GM19193 (cell line): Measurements from ENCODE around the gene ATXN10.

Experiments used
- POLR2A ChIP-seq: IDR thresholded peaks from 4 replicates; pipeline ENCODE4 v1.6.1; 2011; ENCODE audit not compliant: insufficient read depth, insufficient read length; ENCODE audit errors: extremely low read depth

The ATXN10 gene

DNA sequence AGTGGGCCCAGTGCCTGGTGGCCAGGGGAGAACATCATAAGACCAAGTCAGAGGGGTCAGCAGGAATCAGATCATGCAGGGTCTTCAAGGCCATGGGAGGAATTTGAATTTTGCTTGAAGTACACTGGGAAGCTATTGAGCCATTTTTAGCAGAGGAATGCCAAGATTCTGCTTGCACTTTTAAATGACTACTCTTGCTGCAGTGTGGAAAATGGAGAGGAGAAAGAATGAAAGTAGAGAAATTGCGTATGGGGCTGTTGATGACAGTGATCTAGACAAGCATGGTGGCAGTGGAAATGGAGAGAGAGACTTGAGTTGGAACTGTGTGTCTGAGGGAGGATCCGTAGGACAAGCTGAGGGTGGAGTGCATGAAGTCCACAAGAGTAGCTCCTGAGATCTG, 177.3 kb downstream of the ATXN10 start:
- TF ChIP-seq POLR2A = no peak

DNA sequence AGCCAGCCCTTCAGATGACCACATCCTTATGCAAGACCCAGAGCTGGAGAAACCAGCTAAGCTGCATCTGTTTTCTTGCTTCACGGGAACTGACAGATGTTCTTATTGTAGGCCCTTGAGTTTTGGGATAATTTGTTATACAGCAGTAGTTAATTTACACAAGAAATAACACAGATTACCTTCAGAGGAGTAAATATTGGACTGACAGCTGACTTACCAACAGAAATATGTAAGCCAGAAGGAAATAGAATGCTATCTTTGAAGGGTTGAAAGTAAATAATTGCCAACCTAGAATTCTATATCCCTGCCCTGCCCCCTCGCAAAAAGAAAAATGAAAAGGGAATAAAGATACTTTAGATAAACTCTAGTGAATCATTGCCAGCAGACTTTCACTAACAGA, 181.2 kb downstream of the ATXN10 start:
- TF ChIP-seq POLR2A = no peak

DNA sequence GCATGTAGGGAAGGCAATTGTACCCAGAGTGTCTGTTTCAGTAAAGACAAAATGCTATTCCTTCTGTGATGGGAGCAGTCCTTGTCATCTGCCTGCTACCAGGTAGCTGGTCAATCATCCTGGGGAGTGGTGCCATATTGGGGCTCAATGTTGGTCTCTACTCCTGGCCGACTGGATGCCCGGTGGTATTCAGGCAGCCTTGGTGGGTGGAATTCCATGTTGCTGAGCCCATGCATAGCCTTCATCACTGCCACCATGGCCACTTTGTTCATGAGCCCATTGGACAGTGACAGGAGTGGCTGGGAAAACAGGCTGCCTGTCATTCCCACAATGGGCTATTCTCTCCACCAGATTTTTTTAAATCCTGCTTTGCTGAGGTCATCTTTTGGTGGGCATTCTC, 184.3 kb downstream of the ATXN10 start:
- no peak for TF ChIP-seq POLR2A

DNA sequence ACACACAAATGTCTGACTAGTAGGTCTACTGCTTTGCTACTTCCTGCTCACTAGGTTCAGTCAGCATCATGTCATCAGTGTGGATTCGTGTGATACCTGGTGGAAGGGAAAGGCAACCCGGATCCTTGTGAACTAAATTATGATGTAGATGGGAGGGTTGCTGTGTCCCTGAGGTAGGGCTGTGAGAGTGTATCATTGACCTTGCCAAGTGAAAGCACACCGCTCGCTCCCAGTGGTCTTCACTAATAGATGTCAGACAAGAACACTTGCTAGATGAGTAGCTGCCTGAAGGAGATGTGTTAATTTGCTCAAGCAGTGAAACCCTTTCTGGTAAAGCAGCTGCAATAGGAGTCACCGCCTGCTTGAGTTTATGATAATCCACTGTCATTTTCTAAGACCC, 185.9 kb downstream of the ATXN10 start:
- TF ChIP-seq POLR2A = no peak

DNA sequence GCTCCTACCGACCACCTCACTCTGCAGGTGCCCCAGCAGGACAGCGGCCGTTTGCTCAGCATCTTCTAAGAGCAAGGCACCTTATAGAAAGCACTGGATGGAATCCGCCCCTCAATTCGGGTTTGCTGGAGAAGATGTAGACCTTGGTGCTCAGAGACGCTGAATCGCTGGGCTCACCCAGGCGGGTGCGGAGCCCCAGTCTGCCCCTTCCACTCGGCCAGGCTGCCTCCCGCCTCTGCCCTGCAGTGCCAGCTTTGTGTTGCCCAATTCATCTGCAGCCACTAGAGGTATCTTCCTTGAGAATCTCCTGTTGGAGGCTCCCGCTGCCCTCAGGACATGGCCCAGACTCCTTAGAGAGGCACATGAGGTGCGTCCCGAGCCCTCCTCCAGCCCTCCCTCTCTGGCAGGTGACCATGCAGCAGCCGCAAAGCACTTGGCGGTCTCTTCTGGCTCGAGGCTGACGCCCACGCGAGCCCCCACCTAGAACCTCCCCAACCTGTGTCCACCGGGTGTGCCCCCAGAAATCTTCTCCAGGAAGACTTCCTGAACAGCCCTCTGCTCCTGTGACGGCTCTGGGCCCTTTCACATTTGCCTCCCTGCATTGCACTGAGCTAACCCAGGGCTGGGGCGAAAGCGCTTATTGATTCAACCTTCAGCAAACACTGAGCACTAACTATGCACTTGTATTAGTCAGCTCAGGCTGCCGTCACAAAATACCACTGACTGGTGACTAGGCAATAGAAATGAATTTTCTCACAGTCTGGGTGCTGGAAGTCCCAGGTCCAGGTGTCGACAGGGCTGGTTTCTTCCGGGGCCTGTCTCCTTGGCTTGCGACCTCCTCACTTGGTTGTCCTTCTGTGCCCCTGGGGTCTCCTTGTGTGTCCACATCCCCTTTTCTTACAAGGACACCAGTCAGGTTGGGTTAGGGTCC, 187.9 kb downstream of the ATXN10 start:
- TF ChIP-seq POLR2A = no peak

DNA sequence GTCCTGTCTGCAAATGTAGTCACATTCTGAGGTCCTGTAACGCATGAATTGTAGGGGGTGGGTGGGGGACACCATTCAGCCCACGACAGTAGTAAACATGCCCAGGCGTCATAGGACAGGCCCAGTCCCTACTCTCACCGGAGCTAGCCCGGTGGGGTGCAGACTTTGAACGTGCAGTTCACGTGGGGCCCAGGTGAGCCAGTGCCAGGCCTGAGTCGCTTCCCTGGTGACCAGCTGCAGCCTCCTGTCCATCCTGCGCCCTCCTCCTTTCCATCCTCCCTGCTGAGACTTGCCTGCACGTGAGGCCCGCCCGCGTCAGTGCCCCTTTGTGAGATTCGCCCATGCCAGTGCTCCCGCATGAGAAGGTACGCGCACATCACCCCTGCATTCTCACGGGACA, 188.6 kb downstream of the ATXN10 start:
- no peak for TF ChIP-seq POLR2A

DNA sequence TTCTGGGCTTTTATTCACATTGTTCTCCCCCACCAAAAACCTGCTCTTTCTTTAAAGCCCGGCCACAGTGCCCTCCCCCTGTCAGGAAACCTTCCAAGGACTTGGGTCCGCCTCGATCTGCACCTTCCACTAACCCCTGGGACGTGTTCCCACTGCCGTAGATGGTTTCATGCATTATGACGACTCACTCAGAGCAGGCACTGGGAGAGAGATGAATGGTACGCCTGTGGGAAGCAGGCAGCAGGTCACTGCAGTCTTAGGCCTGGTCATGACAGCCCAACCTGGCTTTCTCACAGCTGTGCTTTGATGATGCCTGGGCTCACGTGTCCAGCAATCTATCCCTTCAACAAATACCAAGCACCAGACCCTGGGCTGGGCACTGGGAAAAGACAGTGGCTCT, 189.6 kb downstream of the ATXN10 start:
- TF ChIP-seq POLR2A = no peak

DNA sequence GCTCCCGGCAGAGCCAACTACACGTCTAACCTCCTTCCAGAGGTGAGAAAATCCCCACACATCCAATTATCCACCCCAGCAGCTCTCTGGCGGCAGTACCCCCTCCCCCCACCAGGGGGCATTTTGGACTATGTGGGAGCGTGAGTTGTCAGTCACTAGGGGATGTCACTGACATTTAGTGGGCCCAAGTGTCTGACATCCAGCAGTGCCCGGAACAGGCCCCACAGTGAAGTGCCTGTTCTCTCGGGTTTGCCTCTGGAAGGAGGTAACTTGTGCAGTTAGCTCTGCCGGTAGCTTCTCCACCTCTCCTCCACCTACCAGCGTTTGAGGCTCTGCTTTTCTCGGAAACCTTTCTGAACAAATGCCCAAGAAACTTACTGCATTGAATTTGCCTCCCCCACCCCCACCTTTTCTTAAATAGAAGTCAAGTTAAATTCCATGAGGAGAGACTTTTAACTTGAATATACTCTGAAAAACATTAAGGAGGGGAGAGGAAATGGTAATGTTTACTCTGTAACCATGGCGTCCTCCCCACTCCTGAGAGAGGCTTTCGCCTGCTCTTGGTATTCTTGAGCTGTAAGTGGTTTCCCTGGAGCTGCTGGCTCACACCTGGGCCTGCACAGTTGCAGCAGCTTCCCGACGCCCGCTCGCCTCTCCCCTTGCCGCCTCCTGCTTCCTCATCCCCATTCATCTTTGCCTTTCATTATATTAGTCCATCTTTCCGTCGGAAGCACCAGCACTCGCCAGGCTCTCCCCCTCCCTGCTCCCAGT, 192.5 kb downstream of the ATXN10 start:
- TF ChIP-seq POLR2A = no peak

DNA sequence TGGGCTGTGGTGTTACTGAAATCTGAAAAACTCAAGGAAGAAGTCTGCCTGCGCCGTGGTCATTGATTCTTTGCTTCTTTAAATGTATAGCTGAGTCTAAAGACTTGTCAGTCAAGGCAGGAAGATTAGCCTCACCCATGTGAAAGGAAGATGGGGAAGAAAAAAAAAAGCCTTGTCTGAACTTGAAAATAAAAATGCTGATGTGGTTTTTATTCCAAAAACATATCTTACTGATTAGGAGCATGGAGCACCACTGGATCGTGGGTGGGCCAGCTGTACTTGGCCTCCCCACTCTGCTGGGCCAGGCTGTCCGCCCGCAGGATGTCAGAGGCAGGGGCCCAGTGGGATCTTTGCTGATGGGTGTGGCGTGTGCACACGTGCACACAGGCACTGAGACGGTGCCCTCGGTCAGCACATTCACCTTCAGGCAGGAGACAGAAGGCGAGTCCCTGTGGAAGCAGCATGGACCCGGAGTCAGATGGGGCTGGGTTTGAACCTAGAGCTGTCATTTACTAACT, 193.4 kb downstream of the ATXN10 start:
- TF ChIP-seq POLR2A = no peak

DNA sequence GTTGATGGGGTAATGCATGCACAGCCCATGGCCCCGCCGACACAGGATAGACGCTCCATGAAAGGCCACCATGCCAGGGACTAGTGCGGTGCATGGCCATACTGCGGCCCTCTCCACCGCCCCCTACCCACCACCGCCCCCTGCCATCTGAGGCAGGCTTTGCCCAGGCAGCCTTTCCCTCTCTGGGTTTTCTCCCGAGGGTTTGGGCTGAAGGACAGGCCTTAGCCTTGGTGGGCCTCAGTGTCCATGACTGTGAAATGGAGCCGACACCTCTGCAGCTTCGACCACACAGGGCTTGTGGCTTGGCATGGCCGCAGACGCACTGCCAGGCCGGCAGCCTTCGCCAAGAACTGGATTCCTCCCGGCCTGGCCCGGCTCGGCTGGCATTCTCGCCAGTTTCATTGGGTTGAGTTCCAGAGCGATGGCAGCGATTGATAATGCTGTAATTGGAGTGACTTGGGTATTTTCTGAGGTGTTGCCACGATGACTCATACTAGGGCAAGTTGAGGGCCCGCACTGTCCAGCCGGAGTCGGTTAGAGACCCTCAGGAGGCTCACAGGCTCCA, 194.0 kb downstream of the ATXN10 start:
- no peak for TF ChIP-seq POLR2A

DNA sequence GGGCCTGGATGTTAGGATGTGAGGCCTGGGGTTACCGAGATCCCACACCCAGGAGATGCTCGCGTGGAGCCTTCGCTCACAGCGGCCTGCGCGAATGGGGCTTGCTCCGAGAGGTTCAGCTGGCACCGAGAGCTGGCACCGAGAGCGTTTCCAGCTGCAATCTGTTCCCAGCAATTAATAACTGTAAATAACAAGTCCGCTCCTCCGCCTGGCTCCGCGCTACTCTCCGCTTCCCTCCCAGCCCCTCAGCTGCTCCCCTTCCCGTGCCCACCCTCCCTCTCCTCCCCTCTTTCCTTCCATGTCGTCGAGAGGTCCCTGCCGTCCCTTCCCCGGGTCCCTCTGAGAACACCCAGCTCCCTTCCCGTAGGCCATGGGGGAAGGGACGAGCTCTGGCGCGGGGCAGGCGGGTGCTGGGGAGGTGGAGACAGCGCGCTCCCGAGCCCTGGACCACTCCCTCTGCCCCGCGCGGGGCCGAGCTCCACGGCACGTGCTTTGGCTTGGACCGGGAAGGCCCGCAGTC, 194.6 kb downstream of the ATXN10 start:
- no peak for TF ChIP-seq POLR2A

DNA sequence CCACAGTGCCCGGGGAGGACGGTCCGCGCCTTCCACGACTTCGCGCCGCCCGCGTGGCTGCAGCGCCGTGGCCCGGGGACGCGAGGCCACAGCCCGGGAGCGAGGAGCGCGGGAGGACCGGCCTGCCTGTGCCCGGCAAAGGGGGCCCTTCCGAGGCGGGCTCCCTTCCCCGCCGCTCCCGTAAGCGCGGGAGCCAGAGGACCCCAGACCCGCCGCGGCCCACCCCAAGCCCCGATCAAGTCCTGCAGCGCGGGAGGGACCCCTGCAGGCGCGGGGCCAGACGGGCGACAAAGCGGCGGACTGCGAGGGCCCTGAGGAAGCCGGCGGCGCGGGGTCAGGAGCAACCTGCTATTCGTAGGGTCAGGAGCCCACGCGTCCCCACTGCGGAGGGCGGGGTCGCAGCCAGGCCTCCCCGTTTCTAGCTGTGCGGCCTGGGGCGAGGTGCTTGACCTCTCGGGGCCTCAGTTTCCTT, 195.0 kb downstream of the ATXN10 start:
- no peak for TF ChIP-seq POLR2A

DNA sequence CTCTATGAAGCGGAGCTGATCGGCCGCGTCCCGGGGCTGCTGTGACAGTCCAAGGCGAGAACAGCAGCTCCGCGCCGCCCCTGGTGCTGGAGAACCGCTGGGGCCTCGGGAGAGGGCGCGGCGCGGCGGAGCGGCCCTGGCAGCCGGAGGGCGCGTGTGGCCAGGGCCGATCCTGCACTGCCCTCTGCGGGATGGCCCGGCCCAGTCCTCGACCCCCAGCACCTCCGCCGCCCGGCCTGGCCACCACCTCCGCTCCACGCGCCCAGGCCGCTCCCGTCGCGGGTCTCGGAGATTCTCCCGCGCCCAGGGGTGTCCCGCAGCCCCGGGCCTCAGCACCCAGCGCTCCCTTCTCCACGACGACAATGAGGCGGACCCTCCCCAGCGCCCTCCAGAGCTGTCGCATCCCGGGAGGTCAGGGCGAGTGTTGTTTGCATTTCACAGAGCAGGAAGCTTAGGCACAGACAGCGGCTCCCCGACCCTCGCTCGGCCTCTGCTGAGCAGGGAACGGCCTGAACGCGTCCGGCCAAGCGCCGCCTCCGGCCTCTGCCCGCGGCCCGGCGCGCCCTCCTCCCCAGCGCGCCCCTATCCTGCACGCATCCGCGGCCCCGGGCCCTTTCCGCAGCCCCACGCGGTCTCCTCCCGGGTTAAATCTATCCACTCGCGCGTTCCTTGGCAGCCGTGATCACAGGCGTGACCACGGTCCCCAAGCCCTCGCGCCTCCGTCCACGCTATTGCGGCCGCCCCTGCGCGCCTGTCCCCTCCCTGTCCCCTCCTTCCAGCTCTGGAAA, 195.7 kb downstream of the ATXN10 start:
- TF ChIP-seq POLR2A = no peak

DNA sequence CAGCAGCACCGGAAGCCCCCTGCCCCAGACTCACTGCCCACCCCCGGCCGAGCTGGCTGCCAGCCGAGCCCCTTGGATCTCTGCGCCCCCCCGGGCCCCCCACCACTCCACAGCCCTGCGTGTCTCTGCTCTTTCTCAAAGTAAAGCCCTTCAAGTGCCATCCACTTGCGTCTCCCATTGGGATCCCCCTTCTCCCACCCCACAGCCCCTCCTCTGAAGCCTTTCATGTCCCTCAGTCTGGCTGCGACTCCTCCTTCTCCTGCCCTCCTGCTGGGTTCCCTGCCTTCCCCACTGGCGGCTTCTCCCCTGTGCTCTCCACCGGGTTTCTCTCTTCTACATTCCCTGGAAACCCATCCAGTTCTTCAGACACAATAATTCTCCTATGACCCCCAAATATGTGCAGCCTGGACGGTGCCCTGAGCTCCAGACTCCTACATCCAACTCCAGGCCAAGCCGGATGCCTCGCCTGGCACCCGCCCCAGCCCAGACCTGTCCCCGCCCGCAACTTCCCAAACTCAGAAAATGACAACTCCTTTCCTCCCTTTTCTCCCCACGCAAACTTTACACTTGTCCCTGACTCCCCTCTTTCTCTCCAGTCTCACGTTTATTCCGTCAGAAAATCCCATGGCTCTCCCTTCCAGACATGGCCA, 196.4 kb downstream of the ATXN10 start:
- no peak for TF ChIP-seq POLR2A
